Stimulated activated CD4-positive, alpha-beta T cell treated with anti-CD3 and anti-CD28 coated beads, Interleukin-12 subunit alpha, Interleukin-12 subunit beta, amount 100 ng/mL, for 48 hours (primary cell): ENCODE results near the gene ZFAND2B.

Experiments used
- DNase-seq, 3 donors: peaks; one replicate each; pipeline ENCODE4 v3.0.0-alpha.2; 2020; ENCODE audit warnings: low read depth in 2 of 3, low spot score in 1 of 3

The ZFAND2B gene

DNA sequence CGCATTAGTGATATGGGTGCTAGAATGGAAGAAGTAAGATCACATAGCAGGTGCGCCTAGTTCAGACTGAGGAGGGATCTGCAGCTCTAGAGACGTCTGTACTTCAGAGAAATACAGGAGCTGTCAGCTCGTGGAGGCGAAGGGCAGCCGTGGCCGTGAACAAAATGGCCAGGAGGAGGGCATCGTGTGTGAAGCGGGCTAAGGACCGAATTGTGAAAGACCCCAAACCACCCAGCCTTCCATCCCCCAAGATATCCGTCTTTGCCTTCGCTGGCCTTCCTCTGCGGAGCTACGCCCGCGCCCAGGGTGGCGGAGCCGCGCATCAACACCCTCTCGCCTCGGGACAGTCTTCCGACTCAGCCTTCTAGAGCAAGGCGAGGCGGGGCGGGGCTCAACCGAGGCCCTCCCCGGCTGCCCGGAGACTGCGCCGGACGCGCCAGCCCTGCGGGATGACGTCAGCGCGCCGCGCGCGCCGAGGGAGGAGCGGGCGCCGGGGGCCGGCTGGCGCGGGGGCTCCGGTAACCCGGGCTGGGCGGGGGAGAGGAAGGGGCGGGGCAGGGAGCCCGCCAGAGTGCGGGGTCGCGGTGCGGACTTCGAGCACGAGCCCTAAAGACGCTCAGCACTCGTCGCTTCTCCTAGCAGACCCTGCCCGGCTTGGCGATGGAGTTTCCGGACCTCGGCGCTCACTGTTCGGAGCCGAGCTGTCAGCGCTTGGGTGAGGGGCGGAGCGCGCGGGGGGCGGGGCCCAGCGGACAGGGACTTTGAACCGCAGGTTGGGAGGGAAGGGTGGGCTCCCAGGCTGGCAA lies at the start of gene ZFAND2B:
Gene ZFAND2B, plus strand, starts transcription at position 455 of the 806 bp plus-strand sequence. Its CDS starts 206 bp downstream, at position 661.
- peak; percentile 84 to 93 (median 88) for DNase-seq

GRCh38 chr2:219157396-219157795 lies 49.2 kb upstream of the ZFAND2B start:
- DNase-seq = no peak

- DNase-seq = no peak
Measured at GRCh38 chr2:219158025-219158424, 48.6 kb upstream of the ZFAND2B start.

GRCh38 chr2:219158586-219158985 lies 48.0 kb upstream of the ZFAND2B start:
- no peak for DNase-seq

DNA sequence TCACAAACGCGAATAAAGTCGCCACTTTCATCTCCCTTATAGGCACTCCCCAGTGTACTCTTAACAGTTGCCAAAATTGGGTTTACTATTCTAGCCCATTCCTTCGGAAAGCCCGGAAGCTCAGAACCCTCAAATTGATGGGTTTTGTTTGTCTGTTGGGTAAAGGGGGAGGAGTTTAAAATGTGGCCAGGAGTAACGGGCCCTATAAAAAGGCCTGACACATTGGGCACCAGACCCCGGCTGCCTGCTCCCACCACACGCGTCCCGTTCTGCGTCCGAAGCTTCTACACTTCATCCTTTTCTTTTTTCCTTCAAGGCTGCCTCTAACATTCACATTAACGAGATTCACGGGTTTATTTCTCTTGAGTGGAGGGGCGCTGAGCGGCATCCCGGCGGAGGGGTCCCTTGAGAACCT lies 46.8 kb upstream of the ZFAND2B start:
- DNase-seq = no peak

DNA sequence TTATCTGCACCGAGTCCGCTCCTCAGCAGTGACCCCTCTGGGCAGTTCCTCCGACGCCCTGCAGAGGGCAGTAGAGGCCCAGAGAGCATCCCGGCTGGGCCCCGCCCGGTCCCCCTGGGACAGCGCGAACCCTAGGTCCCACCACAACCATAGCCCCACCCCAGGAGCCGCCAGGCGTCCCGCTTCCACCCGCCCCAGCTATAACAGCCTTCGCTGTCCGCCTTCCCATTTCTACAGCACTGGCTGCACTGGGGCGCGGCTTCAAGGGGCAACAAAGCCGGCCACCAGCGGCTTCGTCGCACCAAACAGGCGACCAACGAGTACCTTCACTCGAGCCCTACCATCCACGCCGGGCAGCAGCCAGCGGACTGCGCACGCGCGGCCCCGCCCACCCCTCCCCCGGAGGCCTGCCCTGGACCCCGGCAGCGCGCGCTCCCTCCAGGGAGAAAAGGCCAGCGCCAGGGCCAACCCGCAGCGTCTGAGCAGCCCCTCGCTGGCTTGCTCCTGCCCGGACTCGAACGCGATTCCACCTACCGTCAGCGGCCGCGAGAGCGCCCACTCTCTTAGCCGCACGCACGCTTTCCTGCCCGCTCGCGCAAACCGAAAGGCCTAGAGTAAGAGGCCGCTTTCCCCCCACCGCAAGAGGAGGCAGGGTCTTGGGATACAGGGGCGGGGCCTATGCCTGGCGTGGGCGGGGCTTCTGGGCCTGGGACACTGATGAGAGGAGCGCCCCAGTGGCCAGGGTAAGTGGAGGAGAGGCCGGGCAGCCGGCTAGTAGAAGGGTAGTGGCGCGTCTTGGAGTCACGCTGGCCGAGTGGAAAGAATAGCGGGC lies 46.2 kb upstream of the ZFAND2B start, which contains the start of gene NHEJ1:
Gene NHEJ1, minus strand, starts transcription at position 630 of the 832 bp plus-strand sequence. CDS start 2,453 bp downstream, outside the sequence.
- DNase-seq = peak; percentile 92 to 95 (median 93)

DNA sequence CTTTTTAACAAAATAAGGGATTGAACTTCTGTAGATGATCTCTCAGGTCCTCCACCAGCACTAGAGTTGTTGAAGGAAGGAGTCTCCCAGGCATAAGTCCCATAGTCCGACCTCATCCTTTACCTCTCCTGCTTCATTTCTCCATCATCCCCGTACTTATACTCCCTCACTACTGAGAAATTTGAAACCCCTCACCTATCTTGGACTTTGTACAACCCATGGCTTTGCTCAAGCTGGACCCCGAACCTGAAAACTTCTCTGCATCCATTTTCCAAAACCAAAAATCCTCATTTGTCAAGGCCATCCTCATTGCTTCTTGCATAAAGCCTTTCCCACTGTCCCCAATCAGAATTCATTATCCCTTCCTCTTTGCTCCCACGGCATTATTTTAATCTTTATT lies 45.5 kb upstream of the ZFAND2B start:
- no peak for DNase-seq

GRCh38 chr2:219163156-219163555 lies 43.4 kb upstream of the ZFAND2B start:
- DNase-seq = no peak

- no peak for DNase-seq
Measured at GRCh38 chr2:219165058-219165911, 41.3 kb upstream of the ZFAND2B start.

DNA sequence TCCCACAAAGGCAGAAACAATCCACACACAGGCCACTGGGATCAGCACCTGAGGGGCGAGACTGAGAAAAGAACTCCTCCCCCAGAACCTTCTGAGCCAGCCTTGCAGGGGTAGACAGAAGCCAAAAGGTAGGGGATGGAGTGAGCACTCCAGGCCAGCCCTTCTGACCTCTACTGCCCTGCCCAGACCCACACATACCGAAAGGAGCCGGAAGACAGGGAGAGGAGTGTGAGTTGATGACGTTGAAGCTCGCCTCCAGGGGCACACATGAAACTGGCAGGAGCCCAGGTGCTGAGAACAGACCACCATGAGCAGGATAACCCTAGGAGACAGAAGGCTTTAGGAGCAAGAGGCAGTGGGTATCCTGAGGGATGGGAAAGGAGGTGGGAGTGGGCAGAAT lies 38.6 kb upstream of the ZFAND2B start:
- no peak for DNase-seq

GRCh38 chr2:219168526-219168925 lies 38.1 kb upstream of the ZFAND2B start:
- DNase-seq = no peak

- no peak for DNase-seq
Measured at GRCh38 chr2:219168932-219169331, 37.6 kb upstream of the ZFAND2B start.

DNA sequence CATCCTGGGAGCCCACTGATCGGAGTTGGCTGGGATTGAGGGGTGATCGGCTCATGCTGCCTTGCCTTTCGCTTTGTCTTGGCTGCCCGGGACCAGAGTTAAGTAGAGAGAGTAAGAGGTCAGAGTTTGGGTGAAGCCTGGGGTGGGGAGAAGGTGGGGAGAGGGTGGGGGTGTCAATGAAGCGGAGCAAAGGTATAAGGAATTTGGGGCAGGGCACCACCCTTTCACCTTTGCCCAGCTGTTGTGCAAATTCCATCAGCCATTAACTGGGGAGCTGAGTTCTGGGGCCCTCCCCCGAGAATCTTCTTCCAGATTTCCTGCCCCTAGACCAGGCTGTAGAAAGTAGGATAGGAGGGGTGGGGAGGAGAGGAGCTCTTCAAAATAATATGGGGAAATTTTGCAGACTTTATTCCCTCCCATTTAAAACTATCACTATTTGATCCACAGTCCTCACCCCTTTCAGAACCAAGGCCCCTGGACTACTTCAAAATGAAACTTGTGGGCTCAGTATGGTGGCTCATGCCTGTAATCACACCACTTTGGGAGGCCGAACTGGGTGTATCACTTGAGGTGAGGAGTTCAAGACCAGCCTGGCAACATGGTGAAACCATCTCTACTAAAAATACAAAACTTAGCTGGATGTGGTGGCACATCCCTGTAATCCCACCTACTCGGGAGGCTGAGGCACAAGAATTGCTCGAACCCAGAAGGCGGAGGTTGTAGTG lies 36.5 kb upstream of the ZFAND2B start, which contains the start of gene SLC23A3:
Gene SLC23A3, minus strand, starts transcription at position 100 of the 725 bp plus-strand sequence. Its CDS starts 45 bp downstream, at position 55.
- no peak for DNase-seq

GRCh38 chr2:219171231-219171651 lies 35.3 kb upstream of the ZFAND2B start:
- peak in 1 of 3 donors; percentile 30 for DNase-seq

- DNase-seq = no peak
Measured at GRCh38 chr2:219172231-219173154, 34.1 kb upstream of the ZFAND2B start.

DNA sequence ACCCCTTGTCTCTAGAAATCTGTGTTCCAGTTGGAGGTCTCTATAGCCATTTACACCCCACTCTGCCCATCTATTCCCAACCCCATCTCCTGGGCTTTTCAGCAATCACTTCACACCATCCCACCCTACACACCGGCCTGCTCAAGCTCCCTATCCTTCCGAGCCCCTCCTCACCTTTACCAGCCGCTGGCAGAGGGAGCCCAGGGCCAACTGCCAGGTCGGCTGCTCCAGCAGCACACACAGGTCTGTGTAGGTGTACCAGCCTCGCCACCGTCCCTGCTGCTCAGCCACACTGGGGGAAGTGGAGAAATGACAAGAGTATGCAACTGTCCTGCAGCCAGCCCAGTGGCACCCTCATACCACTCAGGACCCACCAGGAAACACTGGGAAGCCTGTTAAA lies 33.4 kb upstream of the ZFAND2B start:
- DNase-seq = no peak

- DNase-seq = no peak
Measured at GRCh38 chr2:219174146-219174545, 32.4 kb upstream of the ZFAND2B start.

DNA sequence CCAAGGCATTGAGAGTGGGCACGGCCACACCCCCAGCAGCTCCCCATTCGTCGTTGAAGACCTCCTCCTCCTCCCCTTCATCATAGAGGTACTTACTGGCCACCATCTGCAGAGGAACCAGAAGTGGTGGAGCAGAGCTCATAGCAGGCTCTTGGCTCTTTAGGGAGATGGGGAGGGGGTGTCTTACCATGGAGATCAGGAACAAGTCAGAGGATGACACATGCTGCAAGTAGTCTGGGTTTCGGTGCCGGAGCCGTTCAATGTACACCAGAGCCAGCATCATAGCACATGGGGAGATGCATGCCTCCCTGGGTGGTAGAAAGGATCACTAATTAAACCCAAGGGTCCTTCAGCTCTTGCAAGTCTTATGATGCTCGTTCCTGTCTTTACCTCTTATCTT lies 31.8 kb upstream of the ZFAND2B start:
- DNase-seq = no peak

- DNase-seq = no peak
Measured at GRCh38 chr2:219175486-219175885, 31.1 kb upstream of the ZFAND2B start.
